Stimulated activated CD8-positive, alpha-beta memory T cell treated with anti-CD3 and anti-CD28 coated beads, Interleukin-4, amount 100 ng/mL, for 4 hours (primary cell): ENCODE data around the gene ST8SIA4.

Experiments used
- DNase-seq, 2 donors: peaks; one replicate each; pipeline ENCODE4 v3.0.0-alpha.2; 2020; ENCODE audit warnings: low read depth in 2 of 2, low spot score in 1 of 2

ST8SIA4 gene

GRCh38 chr5:100872408-100873190, 30.5 kb downstream of the ST8SIA4 start:
- peak in 1 of 2 donors; percentile 8 for DNase-seq

GRCh38 chr5:100867039-100867562, 36.0 kb downstream of the ST8SIA4 start:
- DNase-seq, result no peak

GRCh38 chr5:100864931-100865330, 38.2 kb downstream of the ST8SIA4 start:
- no peak for DNase-seq

GRCh38 chr5:100863739-100864138, 39.3 kb downstream of the ST8SIA4 start:
- DNase-seq, result no peak

GRCh38 chr5:100861148-100861547, 41.9 kb downstream of the ST8SIA4 start:
- DNase-seq, result no peak

- DNase-seq, result no peak
These were observed 42.7 kb downstream of the ST8SIA4 start for GRCh38 chr5:100860407-100860806.

GRCh38 chr5:100858987-100859545, 44.0 kb downstream of the ST8SIA4 start:
- no peak for DNase-seq

GRCh38 chr5:100856462-100856861, 46.6 kb downstream of the ST8SIA4 start:
- no peak for DNase-seq

- no peak for DNase-seq
These were observed 47.1 kb downstream of the ST8SIA4 start for GRCh38 chr5:100855937-100856430.

- no peak for DNase-seq
These were observed 47.8 kb downstream of the ST8SIA4 start for GRCh38 chr5:100855295-100855694.

GRCh38 chr5:100854591-100854990, 48.5 kb downstream of the ST8SIA4 start:
- no peak for DNase-seq

- no peak for DNase-seq
These were observed 49.5 kb downstream of the ST8SIA4 start for GRCh38 chr5:100853582-100853981.

GRCh38 chr5:100852988-100853449, 50.1 kb downstream of the ST8SIA4 start:
- no peak for DNase-seq

- DNase-seq, result no peak
These were observed 51.0 kb downstream of the ST8SIA4 start for GRCh38 chr5:100852051-100852450.

- DNase-seq, result no peak
These were observed 56.3 kb downstream of the ST8SIA4 start for GRCh38 chr5:100846772-100847171.

GRCh38 chr5:100842080-100842479, 61.0 kb downstream of the ST8SIA4 start:
- DNase-seq, result no peak

- no peak for DNase-seq
These were observed 61.6 kb downstream of the ST8SIA4 start for GRCh38 chr5:100841358-100842076.

GRCh38 chr5:100840789-100841188, 62.3 kb downstream of the ST8SIA4 start:
- DNase-seq, result no peak

GRCh38 chr5:100840370-100840769, 62.7 kb downstream of the ST8SIA4 start:
- no peak for DNase-seq

GRCh38 chr5:100838048-100838473, 65.0 kb downstream of the ST8SIA4 start:
- DNase-seq, result no peak

GRCh38 chr5:100834519-100834918, 68.6 kb downstream of the ST8SIA4 start:
- no peak for DNase-seq
